HEK293T (cell line): ENCODE measurements around the gene TIMP1.

Experiments used
- BHLHE40 ChIP-seq: fragments of 450-650 bp; IDR thresholded peaks from 2 replicates; pipeline ENCODE4 v1.6.1; 2016; ENCODE audit warnings: mild to moderate bottlenecking, moderate library complexity, borderline replicate concordance
- ELF4 ChIP-seq: fragments of 450-650 bp; IDR thresholded peaks from 2 replicates; pipeline ENCODE4 v1.6.1; 2017; ENCODE audit warnings: antibody characterized with exemption
- FOXA1 ChIP-seq: fragments of 450-650 bp; IDR thresholded peaks from 2 replicates; pipeline ENCODE4 v1.6.1; 2016; ENCODE audit warnings: mild to moderate bottlenecking
- FOXK2 ChIP-seq: fragments of 450-650 bp; IDR thresholded peaks from 2 replicates; pipeline ENCODE4 v1.6.1; 2016; ENCODE audit warnings: mild to moderate bottlenecking
- FOXM1 ChIP-seq: fragments of 450-650 bp; IDR thresholded peaks from 2 replicates; pipeline ENCODE4 v1.6.1; 2017; ENCODE audit warnings: mild to moderate bottlenecking, borderline replicate concordance
- L3MBTL2 ChIP-seq: fragments of 450-650 bp; conservative IDR thresholded peaks from 2 replicates; pipeline ENCODE4 v1.6.1; 2016; ENCODE audit warnings: mild to moderate bottlenecking
- NFRKB ChIP-seq: fragments of 450-650 bp; IDR thresholded peaks from 2 replicates; pipeline ENCODE4 v1.6.1; 2016; ENCODE audit warnings: mild to moderate bottlenecking, moderate library complexity
- SP1 ChIP-seq: fragments of 450-650 bp; IDR thresholded peaks from 2 replicates; pipeline ENCODE4 v1.6.1; 2017
- SUZ12 ChIP-seq: fragments of 450-650 bp; IDR thresholded peaks from 2 replicates; pipeline ENCODE4 v1.6.1; 2016; ENCODE audit warnings: mild to moderate bottlenecking

GRCh38 chrX:47634871-47635575, 52.8 kb downstream of the TIMP1 start:
- TF ChIP-seq SP1 (no peak), FOXA1 (no peak), BHLHE40 (no peak), FOXM1 (no peak), NFRKB (no peak), FOXK2 (no peak), ELF4 (no peak), L3MBTL2 (no peak), SUZ12 (no peak)
